IPS DF 4.7 (cell line): Measurements from ENCODE around the gene MEF2A.
"Not testable (repeated sequence)": the region's sequence is repeated elsewhere in the genome, so short reads cannot be mapped to it uniquely, and the experiment has no call there.

Experiments
- DNase-seq: peaks from one replicate; pipeline ENCODE4 v3.0.0-alpha.2; 2013; ENCODE audit warnings: low spot score; ENCODE audit errors: extremely low read depth

Gene MEF2A

DNA sequence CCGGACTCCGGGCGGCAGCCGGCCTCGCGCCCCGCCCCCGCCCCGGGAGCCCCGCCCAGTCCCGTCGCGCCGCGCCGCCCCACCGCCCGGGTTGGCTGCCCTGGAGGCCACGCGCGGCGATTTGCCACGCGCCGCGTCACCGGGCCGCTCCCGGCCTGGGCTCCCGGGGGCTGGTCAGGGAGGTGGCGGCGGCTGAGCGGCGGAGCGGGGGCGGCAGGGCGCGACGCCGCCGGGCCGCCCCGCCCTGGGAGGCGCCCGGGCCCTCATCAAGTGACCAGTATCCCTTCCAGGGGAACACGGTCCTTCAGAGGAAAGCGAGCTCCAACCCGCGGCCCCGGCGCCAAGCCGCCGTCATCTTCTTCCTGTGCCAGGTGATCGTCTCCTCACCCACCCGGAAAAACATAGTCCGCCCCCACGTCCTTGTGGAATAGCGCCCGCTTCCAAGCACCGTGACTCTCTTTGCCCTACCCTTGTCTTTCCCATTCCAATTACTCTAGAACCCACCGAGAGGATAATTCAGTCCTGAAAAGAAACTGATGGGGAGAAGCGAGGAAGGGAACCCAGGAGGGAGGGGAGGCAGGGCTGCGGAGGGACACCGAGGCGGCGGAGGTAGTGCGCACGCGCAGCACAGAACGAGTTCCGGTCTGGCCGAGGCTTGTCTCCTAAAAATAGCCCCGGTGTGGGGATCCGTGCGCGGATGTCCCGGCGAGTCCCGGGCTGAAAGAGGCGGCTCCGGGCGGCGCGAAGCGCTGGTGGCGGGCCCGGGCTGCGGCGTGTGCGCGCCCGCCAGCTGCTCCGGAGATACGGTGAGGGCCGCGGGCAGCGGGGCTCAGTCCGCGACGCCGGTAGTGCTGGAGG, at the start of gene MEF2A:
Gene MEF2A, plus strand, starts transcription at position 686 of the 858 bp plus-strand sequence. CDS start 67,136 bp downstream, outside the sequence.
- peak; percentile 58 for DNase-seq

DNA sequence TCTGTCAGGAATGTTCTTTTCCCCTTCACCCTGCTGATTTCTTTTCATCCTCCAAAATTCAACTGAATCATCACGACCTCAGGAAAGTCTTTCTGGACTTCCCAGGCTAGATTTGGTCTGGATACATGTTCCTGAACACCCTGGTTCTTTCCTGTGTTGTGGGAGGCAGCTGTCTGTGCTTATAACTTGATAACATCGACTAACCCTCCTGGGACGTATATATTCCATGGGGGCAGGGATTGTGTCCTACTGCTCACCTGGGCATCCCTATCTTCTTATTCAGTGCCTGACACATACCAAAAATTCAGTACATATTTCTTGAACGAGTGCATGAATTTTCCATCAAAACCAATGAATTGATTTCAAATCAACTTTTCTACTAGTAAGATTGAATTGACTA, 47.6 kb upstream of the MEF2A start:
- DNase-seq: no peak

DNA sequence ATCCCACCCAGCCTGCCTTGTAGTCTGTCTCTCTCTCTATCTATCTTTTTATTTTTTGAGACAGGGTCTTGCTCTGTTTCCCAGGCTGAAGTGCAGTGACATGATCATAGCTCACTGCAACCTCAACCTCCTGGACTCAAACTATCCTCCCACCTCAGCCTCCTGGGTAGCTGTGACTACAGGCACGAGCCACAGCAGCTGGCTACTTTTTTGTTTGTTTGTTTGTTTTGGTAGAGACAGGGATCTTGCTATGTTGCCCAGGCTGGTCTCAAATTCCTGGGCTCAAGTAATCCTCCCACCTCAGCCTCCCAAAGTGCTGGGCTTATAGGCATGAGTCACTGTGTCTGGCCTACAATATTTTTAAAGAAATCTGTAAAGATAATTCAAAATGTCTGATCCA, 46.4 kb upstream of the MEF2A start:
- not testable (repeated sequence) for DNase-seq

DNA sequence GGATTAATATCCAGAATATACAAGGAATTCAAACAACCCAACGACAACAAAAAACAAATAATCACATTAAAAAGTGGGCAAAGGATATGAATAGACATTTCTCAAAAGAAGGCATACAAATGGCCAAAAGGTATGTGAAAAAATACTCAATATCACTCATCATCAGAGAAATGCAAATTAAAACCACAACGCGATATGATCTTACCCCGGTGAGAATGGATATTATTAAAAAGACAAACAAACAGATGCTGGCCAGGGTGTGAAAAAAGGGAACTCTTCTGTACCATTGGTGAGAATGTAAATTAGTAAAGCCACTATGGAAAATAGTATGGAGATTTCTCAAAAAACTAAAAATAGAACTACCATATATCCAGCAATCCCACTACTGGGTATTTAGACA, 43.5 kb upstream of the MEF2A start:
- no peak for DNase-seq

DNA sequence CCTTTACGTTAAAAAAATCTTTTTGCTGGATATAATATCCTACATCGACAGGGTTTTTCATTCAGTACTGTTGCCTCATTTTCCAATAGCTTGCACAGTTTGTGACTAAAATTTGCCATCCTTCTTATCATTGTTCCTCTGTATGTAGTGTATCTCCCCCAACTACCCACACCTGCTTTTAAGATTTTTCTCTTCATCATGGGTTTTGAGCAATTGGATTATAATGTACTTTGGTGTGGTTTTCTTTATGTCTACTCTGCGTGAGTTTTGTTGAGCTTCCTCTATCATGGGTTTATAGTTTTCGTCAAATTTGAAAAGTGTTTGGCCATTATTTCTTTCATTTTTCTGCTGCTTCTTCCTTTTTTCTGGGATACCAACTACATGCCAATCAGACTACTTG, 39.6 kb upstream of the MEF2A start:
- no peak for DNase-seq

DNA sequence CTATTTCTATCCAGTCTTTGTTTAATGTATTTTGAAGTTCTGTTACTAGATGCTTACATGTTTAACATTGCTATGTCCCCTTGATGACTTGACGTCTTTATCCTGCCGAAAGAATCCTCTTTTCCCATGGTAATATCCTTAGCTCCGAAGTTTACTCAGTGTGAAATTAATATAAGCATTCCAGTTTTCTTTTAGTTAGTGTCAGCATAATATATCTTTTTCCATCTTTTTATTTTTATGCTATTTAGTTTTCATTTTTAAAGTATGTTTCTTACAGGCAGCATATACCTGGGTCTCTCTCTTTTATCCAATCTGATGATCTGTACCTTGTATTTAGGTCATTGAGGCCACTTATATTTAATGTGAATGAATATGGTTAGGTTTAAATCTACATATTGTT, 39.1 kb upstream of the MEF2A start:
- DNase-seq: no peak

DNA sequence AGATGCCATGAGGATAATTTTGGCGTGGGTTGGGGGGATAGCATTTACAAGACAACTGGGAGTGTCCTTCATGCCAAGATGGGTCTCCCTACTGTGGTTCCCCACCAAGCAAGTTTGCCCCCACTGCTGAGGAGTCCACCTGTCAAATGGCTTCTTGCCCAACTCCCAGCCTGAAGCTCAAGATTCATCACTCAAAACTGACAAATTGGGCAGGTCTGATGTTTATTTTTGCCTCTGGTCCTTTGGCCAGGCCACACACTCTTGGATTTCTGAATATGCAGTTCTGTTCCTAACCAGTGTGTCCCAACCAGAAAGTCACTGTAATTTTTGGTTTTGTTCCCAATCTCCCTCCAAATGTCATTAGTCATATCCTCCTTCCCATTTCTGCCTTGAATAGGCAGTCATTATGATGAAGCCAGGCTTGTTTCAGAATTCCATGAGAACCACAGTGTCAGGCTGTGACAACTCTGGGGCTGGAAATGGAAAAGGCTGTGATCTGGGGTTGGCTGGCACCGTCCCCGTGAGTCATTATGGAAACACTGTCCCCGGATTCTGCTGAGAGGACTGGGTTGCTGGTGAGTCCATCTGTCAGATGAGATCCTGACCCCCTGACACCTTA, 29.3 kb upstream of the MEF2A start:
- no peak for DNase-seq

DNA sequence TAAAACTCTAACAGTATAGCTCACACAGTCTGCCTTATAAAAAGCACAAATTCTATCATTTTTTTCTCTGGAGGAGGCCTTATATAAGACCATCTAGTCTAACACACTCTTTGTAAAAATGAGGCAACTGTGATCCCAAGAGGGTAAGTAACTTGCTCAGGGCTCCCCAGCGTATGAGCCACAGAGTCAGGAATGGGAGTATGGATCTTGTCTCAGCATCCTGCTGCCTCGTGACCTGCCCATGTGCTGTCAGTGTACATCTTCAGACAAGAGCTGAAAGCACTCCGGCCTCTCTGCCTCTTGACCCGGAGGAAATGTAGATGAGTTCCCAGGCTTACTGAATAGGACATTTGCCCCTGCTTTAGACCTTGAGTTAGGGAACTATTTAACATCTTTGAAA, 28.4 kb upstream of the MEF2A start:
- no peak for DNase-seq

DNA sequence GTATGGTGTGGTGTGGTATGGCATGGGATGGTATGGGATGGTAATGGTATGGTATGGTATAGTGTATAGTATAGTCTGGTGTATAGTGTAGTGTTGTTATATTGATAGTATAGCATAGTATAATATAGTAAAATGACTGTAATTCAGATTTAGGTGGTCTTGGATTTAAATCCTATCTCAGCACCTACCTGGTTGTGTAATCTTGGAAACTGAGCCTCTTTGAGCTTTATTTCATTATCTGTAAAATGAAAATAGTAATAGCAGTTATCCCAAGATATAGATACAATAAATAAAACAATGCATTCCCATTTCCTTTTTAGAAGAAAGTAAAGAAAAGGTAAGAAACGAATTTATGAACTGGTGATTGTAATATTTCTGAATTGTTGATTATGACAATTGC, 27.5 kb upstream of the MEF2A start:
- DNase-seq: no peak

DNA sequence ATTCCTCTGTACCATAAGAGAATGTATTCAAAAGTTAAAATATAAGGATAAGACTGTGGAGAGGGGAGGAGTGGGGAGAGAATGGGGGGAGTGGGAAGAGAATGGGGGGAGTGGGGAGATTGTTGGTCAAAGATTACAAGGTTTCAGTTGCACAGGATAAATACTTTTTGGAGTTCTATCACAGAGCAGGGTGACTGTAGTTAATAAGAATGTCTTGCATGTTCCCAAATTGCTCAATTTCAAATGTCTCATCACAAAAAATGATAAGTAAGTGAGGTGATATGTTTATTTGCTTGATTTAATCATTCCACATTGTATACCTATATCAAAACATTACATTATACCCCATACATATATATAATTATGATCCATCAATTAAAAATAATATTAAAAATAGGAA, 23.0 kb upstream of the MEF2A start:
- DNase-seq: no peak

DNA sequence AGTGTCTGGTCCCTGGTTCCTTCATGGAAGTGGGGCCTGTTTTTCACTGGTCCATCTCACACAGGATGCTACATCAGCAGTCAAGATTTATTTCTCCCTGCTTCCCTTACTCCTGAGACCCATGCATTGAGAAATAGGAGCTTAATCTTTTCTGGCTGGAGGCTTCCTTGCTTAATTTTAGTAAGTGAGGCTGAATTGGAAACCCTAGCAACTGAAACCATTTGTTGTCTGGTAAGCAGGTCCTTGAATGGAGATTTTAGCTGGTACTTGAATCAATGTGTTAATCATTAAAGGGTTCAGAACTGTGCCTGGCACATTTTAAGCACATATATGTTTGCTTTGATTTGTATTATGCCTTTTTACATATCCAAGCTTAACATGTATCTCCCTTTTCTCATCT, 20.2 kb upstream of the MEF2A start:
- no peak for DNase-seq

DNA sequence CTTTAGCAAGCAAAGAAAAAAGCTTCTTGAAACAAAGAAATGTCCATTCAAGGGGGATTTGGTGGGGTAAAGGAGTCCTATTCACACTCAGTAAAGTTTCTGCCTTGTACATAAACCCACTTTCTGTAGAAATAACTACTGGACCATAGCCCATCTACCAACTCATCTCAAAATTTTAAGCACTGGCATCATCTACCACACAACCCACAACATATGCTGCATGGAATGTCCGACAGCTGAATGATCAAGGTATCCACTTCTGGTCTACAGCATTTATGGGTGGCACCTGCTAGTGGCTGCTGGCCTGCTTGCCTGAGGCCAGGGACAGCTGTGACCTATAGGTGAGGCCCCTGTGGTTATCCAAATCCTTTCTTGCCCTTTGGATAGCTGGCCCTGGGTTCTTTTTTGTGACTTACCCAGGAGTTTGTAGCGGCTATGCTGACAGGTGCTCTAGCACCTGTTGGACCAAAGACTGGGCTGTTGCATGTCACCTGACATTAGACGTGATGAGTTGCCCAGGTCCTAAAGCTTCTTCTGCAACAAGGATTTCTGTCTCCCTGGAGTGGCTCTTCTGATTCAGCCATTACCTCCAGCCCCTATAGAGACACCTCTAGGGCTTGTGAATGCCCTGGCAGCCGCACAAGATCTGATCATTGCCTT, 19.2 kb upstream of the MEF2A start:
- no peak for DNase-seq

DNA sequence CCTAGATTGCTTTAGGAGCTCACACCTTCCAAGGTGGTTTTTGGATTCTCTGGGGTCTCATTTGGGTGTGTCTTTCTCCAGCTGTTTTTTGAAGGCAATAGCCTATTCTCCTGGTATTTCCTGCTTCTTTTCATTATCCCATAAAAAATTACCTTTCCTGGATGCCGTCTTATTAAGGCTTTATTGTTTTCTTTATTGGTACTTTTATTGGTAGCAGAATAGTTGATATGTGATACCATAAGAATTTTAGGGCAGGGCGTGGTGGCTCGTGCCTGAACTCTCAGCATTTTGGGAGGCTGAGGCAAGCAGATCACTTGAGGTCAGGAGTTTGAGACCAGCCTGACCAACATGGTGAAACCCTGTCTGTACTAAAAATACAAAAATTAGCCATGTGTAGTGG, 18.3 kb upstream of the MEF2A start:
- no peak for DNase-seq

DNA sequence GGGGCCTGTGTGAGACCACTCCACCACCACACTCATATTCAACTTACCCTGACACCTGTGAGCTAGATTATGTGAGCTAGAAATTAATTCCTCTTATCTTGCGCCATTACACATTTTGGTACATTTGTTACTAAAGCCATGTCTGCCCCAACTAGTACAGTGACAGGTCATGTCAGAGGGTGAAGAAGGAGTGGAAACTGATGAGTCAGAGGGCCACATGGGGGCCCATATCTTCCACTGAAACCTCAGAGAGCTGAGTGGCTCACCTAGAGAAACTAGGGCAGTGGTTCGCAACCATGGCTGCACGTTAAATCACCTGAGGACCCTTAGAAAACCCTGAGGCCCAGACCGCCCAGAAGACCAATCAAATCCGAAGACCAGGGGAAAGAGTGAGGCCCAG, 15.7 kb upstream of the MEF2A start:
- DNase-seq: no peak

DNA sequence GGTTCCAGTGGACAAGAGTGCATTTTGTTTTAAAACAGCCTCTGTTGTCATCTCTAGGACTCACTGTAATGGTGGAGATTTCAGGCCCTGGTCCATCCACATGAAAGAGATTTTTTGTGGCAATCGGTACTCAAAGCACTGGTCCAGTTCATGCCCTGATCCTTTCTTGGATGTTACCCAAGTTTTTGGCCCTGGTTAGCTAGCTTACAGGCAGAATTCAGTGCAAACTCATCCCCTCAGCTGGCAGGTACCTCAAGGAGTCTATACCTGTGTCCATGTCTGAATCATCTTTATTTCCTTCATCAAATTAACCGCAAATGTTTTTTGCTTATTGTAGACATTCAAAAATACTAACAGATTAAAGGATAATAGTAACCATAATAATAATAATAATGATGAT, 13.7 kb upstream of the MEF2A start:
- no peak for DNase-seq

DNA sequence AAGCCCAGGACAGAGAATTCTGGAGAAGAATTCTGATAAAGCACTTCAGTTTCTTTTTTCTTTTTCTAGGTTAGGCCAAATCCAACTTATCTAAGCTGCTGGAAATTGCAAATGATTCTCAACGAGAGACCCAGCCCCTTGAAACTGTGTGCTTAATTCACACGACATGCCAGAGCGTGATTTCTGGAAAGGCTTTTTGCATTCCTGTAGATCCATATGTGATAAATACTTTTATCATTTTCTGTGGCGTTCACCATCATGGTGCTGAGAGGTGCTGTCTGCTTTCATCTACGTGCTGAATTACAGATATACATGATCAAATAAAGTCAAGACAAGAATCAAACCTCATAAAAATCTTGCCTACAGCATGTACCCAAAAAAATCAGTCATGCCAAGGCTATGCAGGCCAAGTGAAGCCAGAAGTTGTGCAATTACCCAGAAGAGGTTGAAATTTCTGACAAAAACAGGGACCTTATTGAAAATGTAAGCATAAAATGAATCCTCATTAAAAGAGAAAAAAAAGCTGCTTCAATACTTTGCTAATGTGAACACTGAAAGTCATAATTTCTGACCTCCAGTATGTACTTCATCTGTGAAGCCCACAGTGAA, 10.8 kb upstream of the MEF2A start:
- DNase-seq: no peak

DNA sequence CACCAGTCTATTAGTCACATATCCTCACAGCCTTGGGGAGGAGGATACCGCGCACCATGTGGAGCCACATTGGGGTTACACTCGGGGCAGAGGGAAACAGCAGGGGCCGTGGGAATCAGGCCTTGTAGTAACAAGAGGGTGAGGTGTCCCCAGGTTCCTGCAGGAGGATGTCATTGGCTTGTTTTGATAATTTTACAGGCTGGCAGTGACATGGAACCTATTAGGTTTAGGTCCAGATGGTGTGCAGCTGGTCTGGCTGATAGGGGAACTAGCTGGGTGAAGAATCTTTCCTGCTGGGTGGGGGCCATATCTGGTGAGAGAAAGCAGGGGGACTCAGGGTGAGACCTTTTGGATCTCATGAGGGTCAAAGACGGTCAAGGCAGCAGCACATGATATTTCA, 9.8 kb upstream of the MEF2A start:
- no peak for DNase-seq

DNA sequence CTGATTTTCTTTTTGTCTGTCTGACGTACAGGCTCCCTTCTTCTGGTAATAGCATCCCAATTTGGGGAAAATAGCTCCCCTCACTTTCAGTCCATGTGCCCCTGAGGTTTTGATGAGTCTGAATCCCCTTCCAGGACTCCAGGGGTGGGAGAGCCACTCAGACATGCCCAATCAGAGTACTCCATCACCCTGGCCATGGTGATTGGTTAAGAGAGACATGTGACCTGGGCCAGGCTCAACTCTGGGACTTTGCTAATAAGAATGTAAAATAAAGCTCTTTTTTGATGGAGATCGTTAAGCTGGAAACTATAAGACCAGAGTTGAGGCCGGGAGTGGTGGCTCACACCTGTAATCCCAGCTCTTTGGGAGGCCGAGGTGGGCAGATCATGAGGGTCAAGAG, 9.2 kb upstream of the MEF2A start:
- no peak for DNase-seq

DNA sequence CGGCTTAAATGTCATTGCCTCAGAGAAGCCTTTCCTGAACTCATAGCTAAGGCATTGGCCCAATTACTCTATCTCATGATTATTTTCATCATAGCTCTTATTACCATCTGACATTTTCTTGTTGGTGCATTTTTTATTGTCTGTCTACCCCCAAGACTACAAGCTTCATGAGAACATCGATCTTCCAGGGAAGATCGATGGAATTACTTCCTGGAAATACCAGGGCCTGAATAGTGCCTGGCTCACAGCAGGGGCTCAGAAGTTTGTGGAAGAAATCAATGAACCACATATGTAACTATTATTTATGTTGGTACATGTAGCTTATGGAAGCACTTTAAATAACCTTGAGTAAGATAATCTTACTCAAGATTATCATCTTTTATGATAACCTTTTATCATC, 7.7 kb upstream of the MEF2A start:
- DNase-seq: no peak

DNA sequence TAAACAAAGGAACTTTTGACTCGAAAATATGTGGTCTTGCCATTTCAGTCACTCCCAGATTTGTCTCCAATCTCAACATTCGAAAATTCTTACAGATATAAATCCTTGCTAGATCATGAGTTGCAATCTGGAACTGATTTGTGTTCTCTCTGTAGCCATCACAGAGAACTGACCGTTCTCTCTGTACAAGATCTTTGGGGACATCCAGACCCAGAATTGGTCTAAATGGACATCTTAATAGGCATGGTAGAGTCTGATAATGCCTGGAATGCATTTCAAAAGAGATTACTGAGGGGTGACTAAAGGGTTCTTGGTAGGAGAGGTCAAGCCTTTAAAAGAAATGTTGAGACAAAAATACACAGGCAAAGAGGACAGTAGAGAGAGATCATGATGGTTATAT, 7.2 kb upstream of the MEF2A start:
- no peak for DNase-seq

DNA sequence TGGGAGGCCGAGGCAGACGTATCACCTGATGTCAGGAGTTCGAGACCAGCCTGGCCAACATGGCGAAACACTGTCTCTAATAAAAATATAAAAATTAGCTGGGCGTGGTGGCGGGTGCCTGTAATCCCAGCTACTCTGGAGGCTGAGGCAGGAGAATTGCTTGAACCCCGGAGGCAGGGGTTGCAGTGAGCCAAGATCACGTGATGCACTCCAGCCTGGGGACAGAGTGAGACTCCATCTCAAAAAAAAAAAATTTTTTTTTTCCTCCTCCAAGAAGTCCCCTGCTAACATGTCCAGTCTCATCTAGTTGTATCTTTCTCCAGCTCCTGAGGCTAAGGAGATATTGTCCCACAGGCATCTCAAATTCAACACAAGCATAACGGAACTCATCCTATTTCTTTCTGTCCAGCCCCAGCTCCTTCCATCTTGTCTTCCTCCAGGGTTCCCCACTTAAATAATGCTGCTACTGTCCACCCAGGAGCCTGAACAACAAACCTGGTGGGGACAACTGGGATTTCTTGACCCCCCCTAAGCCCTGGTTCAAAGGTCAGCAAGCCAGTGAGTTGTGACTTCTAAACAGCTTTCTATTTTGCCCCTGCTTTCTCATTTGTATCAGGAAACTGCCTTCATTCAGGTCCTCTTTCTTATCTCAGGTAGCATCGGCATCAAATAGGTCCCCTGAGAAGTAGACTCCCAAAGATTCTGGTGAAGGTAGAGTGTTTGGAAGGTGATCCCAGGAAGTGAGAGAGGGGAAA, 4.1 kb upstream of the MEF2A start:
- no peak for DNase-seq
